ENCODE results near the gene PCDH15. TPM values are rescaled to one million over a fixed set of nuclear protein-coding genes. Genes with fewer than 3 reads are reported as not detected.

Gene PCDH15
- total RNA-seq, 4 donors from 2014 or later, result not detected

- Histone ChIP-seq H3K4me1 (no peaks in the 10 kb centered on the region), H3K27ac (no peak overlapping the region), H3K27me3 (no peaks in the 10 kb centered on the region), H3K36me3 (no peaks in the 10 kb centered on the region), H3K4me3 (no peak overlapping the region), H3K9me3 (no peaks in the 10 kb centered on the region)
- ATAC-seq, result no peak
- no peak for DNase-seq
- intact Hi-C loops (cut with DNase I; ENCODE audit: low total_unique reads), result no loop called here
- in situ Hi-C loops (cut with MboI; ENCODE audit: low sequenced_read_pairs in 4 of 4), result no loop called here
- TF ChIP-seq, protein P1, sequence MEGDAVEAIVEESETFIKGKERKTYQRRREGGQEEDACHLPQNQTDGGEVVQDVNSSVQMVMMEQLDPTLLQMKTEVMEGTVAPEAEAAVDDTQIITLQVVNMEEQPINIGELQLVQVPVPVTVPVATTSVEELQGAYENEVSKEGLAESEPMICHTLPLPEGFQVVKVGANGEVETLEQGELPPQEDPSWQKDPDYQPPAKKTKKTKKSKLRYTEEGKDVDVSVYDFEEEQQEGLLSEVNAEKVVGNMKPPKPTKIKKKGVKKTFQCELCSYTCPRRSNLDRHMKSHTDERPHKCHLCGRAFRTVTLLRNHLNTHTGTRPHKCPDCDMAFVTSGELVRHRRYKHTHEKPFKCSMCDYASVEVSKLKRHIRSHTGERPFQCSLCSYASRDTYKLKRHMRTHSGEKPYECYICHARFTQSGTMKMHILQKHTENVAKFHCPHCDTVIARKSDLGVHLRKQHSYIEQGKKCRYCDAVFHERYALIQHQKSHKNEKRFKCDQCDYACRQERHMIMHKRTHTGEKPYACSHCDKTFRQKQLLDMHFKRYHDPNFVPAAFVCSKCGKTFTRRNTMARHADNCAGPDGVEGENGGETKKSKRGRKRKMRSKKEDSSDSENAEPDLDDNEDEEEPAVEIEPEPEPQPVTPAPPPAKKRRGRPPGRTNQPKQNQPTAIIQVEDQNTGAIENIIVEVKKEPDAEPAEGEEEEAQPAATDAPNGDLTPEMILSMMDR (IDR thresholded peaks at IDR 0.05 in 4 of 5, conservative IDR thresholded peaks at IDR 0.05 in 1 of 5), result no peak
- TF ChIP-seq POLR2A (IDR thresholded peaks at IDR 0.05), result no peak
Observed at GRCh38 chr10:54487743-54488142, 313.3 kb downstream of the PCDH15 start.

DNA sequence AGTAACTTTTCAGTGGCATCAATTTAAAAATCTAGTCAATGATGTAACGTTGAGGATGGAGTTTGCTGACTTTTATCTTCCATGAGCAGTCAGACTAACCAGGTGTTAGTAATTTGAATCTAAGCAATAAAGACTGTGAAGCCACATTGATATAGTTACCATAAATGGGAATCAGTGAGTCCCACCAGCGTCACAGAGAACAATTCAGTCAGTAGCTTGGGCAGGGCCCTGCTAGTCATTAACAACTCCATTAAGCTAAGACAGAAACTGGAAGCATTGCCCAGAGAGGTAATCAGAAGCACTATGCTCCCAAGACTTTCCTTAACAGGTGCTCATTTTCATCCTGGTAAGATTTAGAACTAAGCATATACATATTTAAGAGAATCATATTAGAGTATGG lies 315.1 kb downstream of the PCDH15 start:
- ATAC-seq (no peak), DNase-seq (no peak)
- TF ChIP-seq POLR2A (IDR thresholded peaks at IDR 0.05), result no peak
- TF ChIP-seq, protein P1 (IDR thresholded peaks at IDR 0.05 in 4 of 5, conservative IDR thresholded peaks at IDR 0.05 in 1 of 5), result no peak
- Histone ChIP-seq H3K9me3 (no peaks in the 10 kb centered on the region), H3K36me3 (no peaks in the 10 kb centered on the region), H3K4me3 (no peak overlapping the region), H3K27ac (no peak overlapping the region), H3K4me1 (no peaks in the 10 kb centered on the region), H3K27me3 (no peaks in the 10 kb centered on the region)
- in situ Hi-C loops (cut with MboI; ENCODE audit: low sequenced_read_pairs in 4 of 4) (no loop called here), intact Hi-C loops (cut with DNase I; ENCODE audit: low total_unique reads) (no loop called here)

DNA sequence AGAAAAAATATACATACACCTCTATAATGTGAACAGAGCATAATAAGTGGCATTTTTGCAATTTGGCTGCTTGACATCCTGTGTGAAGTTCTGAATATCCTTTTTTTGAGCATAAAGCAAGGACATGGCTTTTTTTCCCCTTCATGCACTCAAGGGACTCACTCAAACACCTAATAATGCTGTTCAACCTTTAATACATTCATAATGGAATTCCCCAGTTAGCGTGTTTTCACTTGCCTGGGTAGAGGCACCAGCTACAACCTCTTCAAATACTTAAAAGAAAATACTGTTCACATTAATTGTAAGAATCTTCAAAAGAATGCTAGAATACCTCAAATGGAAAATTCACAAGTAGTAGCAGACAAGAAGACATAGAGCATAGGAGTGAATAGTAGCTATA lies 316.8 kb downstream of the PCDH15 start:
- Histone ChIP-seq H3K9me3 (no peaks in the 10 kb centered on the region), H3K36me3 (no peaks in the 10 kb centered on the region), H3K4me1 (no peaks in the 10 kb centered on the region), H3K27ac (no peak overlapping the region), H3K4me3 (no peak overlapping the region), H3K27me3 (no peaks in the 10 kb centered on the region)
- in situ Hi-C loops (cut with MboI; ENCODE audit: low sequenced_read_pairs in 4 of 4) (no loop called here), intact Hi-C loops (cut with DNase I; ENCODE audit: low total_unique reads) (no loop called here)
- TF ChIP-seq POLR2A (IDR thresholded peaks at IDR 0.05), result no peak
- TF ChIP-seq, protein P1 (IDR thresholded peaks at IDR 0.05 in 4 of 5, conservative IDR thresholded peaks at IDR 0.05 in 1 of 5), result no peak
- DNase-seq (no peak), ATAC-seq (no peak)

DNA sequence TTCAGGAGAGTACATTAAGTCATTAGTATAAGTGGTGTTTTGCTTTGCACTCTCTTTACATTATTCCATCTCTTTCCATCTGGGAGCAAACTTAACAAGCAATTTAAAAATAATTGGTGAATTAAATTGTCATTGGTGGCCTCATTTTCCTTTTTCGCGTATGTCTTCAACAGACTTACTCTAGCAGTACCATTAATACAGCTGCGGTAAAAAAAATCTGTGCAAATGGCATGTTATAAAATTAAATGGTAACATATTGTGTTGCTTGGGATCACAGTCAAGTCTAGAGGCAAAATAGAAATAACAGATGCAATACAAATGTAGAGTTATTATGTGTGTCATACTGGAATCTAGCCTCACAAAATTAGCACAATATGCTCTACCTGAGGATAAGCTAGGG lies 322.4 kb downstream of the PCDH15 start:
- no peak for DNase-seq
- intact Hi-C loops (cut with DNase I; ENCODE audit: low total_unique reads) (no loop called here), in situ Hi-C loops (cut with MboI; ENCODE audit: low sequenced_read_pairs in 4 of 4) (no loop called here)
- H3K27me3 ChIP-seq, result no peaks in the 10 kb centered on the region
- TF ChIP-seq, protein P1 (IDR thresholded peaks at IDR 0.05 in 4 of 5, conservative IDR thresholded peaks at IDR 0.05 in 1 of 5), result no peak
- no peak for TF ChIP-seq POLR2A (IDR thresholded peaks at IDR 0.05)
- ATAC-seq, result no peak
- H3K9me3 ChIP-seq, result no peaks in the 10 kb centered on the region
- H3K36me3 ChIP-seq, result no peaks in the 10 kb centered on the region
- H3K4me3 ChIP-seq, result no peak overlapping the region
- no peaks in the 10 kb centered on the region for H3K4me1 ChIP-seq
- H3K27ac ChIP-seq, result no peak overlapping the region

DNA sequence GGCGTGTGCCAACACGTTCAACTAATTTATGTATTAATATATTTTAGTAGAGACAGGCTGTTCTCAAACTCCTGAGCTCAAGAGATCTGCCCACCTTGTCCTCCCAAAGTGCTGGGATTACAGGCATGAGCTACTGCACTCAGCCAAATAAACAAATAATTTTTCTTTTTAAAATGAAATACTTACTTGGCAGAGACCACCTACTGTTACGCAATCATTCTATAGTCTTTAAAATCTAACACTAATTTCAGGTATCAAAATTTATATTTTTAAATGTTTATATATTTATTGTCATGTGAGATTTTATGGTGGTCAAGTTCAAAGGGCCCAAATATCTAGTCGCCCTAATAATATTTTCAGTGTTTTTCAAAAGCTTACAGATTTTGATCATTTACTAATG lies 323.3 kb downstream of the PCDH15 start:
- Histone ChIP-seq H3K9me3 (no peaks in the 10 kb centered on the region), H3K27ac (no peak overlapping the region), H3K27me3 (no peaks in the 10 kb centered on the region), H3K36me3 (no peaks in the 10 kb centered on the region), H3K4me3 (no peak overlapping the region), H3K4me1 (no peaks in the 10 kb centered on the region)
- in situ Hi-C loops (cut with MboI; ENCODE audit: low sequenced_read_pairs in 4 of 4), result no loop called here
- TF ChIP-seq, protein P1 (IDR thresholded peaks at IDR 0.05 in 4 of 5, conservative IDR thresholded peaks at IDR 0.05 in 1 of 5), result no peak
- no peak for TF ChIP-seq POLR2A (IDR thresholded peaks at IDR 0.05)
- intact Hi-C loops (cut with DNase I; ENCODE audit: low total_unique reads), result no loop called here
- ATAC-seq (no peak), DNase-seq (no peak)
